HepG2 (cell line): Measurements from ENCODE around the gene ZFAND3. TPM values are rescaled to one million over a fixed set of nuclear protein-coding genes. Genes with fewer than 3 reads are reported as not detected.

Source experiments
- polyA plus RNA-seq, 8 experiments: library from polyadenylated mRNA; depleted of rRNA in 3 of 8; stranded (reverse) in 7 of 8; unstranded in 1 of 8; fragments of >200 nt; fragmentation: Illumina TruSeq in 4 of 8; extraction: Trizol in 4 of 8; gene quantifications; 2 replicates each; pipeline versions ENCODE4 v1.2.1 to v1.2.3, GENCODE V29; 2011 to 2016; ENCODE audit warnings: low read depth in 4 of 8, missing spikeins in 1 of 8, mixed read lengths in 1 of 8; ENCODE audit not compliant: insufficient read depth in 1 of 8
- small RNA-seq, 3 experiments: library from RNA; depleted of rRNA; stranded (forward); fragments of <200 nt; gene quantifications; one replicate each; pipeline ENCODE3, GENCODE V24; 2012; ENCODE audit warnings: low read depth in 2 of 3, low replicate concordance in 1 of 3; ENCODE audit not compliant: insufficient read length in 3 of 3, insufficient read depth in 2 of 3
- total RNA-seq, 5 experiments: library from RNA; depleted of rRNA; stranded (reverse); fragments of >200 nt; fragmentation: Illumina TruSeq; extraction: Trizol; gene quantifications; 2 replicates each; pipeline ENCODE4 v1.2.3, GENCODE V29; 2016; ENCODE audit warnings: low read depth in 1 of 5

The ZFAND3 gene
- total and polyA plus RNA-seq, 2 of the 13 experiments (the other 11 are each of a cell fraction or from before 2014, with no cell fraction given), result 16.4 to 17.1 TPM

Small RNA genes lying within 50 kb of the gene (small RNA-seq; reads per million reads assigned to genes)
- gene RN7SL285P, result 0 reads per million in 3 experiments
- gene RNU1-87P, result 0 reads per million in 3 experiments

Other genes starting within 250 kb of the ZFAND3 start
- not detected in 2 replicates for gene MDGA1, start 121.8 kb upstream of the ZFAND3 start, total RNA-seq (2016; rRNA removed; fragmentation: Illumina TruSeq; extraction: Trizol)
- under 0.01 TPM in 1 of 2 replicates, not detected in the other for gene MDGA1, start 121.8 kb upstream of the ZFAND3 start, polyA plus RNA-seq (2011; rRNA removed)